Endodermal cell (in vitro differentiated cells): ENCODE results near the gene TRIL. TPM values are rescaled to one million over a fixed set of nuclear protein-coding genes. Genes with fewer than 3 reads are reported as not detected.

Experiments used
- DNase-seq: peaks from one replicate; pipeline ENCODE4 v3.0.0-alpha.2; 2017
- H3K27ac ChIP-seq: 2 replicates; pipeline ENCODE4 v1.5.1; 2013; ENCODE audit warnings: mild to moderate bottlenecking, low read depth, low read length, moderate library complexity
- H3K27me3 ChIP-seq: 2 replicates; pipeline ENCODE4 v1.6.1; 2013; ENCODE audit warnings: mild to moderate bottlenecking, low read length, moderate library complexity; ENCODE audit not compliant: insufficient read depth, control insufficient read depth, poor library complexity, severe bottlenecking
- H3K36me3 ChIP-seq: 2 replicates; pipeline ENCODE4 v1.7.0; 2013; ENCODE audit warnings: mild to moderate bottlenecking, low read length, moderate library complexity; ENCODE audit not compliant: control insufficient read depth, insufficient read depth
- H3K4me1 ChIP-seq: one replicate; pipeline ENCODE4 v1.7.0; 2013; ENCODE audit warnings: low read length; ENCODE audit not compliant: control insufficient read depth, insufficient read depth
- H3K4me3 ChIP-seq: 2 replicates; pipeline ENCODE4 v1.5.1; 2013; ENCODE audit warnings: mild to moderate bottlenecking, low read length, moderate library complexity
- H3K9ac ChIP-seq: 2 replicates; pipeline ENCODE4 v1.6.1; 2013; ENCODE audit warnings: mild to moderate bottlenecking, low read length, moderate library complexity; ENCODE audit not compliant: poor library complexity, severe bottlenecking; ENCODE audit errors: extremely low read depth
- H3K9me3 ChIP-seq: 2 replicates; pipeline ENCODE4 v1.6.1; 2013; ENCODE audit warnings: mild to moderate bottlenecking, low read length, moderate library complexity; ENCODE audit not compliant: control insufficient read depth
- H3K27ac Mint-ChIP-seq: 2 replicates; pipeline ENCODE4 v1.8.0; 2020; ENCODE audit warnings: mixed read lengths
- H3K27me3 Mint-ChIP-seq: 2 replicates; pipeline ENCODE4 v1.8.0; 2021; ENCODE audit warnings: mild to moderate bottlenecking, mixed read lengths; ENCODE audit not compliant: insufficient read depth
- H3K36me3 Mint-ChIP-seq: 2 replicates; pipeline ENCODE4 v1.8.0; 2020; ENCODE audit warnings: low read depth, mixed read lengths
- H3K4me1 Mint-ChIP-seq: 2 replicates; pipeline ENCODE4 v1.8.0; 2020; ENCODE audit warnings: mixed read lengths
- H3K4me3 Mint-ChIP-seq: 2 replicates; pipeline ENCODE4 v1.8.0; 2020; ENCODE audit warnings: mild to moderate bottlenecking, moderate library complexity, mixed read lengths
- H3K9me3 Mint-ChIP-seq: 2 replicates; pipeline ENCODE4 v1.8.0; 2020; ENCODE audit warnings: mild to moderate bottlenecking, mixed read lengths
- WGBS, 2 experiments: methylation state at CpG; one replicate each; pipeline versions ENCODE4 v1.1.5 to v1.1.7; 2013; ENCODE audit warnings: missing lambda C conversion rate in 2 of 2, mixed read lengths in 1 of 2; ENCODE audit not compliant: insufficient coverage in 1 of 2, insufficient read length in 1 of 2; 5-methylcytosine and 5-hydroxymethylcytosine counted together
- total RNA-seq, 2 donors: library from RNA; stranded (reverse); fragmentation: NEBNext Ultra II Directional in 1 of 2; extraction: Animal tissue kit (Norgen Biotek cat#: 25700) in 1 of 2; gene quantifications; 2 replicates in 1 of 2; 3 replicates in 1 of 2; pipeline ENCODE4 v1.2.1, GENCODE V29; 2021
- TF ChIP-seq, protein P1 (sequence below): fragments of 200-600 bp; sonication (generic); conservative IDR thresholded peaks from 2 replicates; pipeline ENCODE4 v1.5.0; 2021; ENCODE audit warnings: antibody characterized with exemption, mild to moderate bottlenecking

The TRIL gene
- total RNA-seq, 2 donors from 2014 or later = 1.6 to 3.3 TPM

DNA sequence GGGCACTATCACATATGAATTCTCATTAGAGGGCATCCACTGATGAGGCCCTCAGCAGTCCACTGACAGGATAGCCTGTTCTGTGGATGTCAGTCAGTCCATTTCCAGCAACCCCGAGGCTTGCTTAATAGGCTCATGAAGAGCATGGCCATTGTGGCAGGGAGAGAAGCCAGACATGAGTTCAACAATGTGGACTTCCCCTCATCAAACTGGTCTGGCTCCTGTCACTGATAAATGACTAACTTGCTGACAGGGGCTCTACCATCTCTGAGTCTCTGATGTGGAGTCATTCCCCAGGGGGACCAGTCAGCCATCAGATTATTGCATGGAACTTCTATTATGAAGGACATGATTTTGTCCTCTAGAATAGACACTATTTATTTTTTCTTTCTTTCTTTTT lies 19.8 kb upstream of the TRIL start:
- no peak overlapping the region for H3K27ac Mint-ChIP-seq
- H3K27me3 Mint-ChIP-seq = peaks cover 2% of the 10 kb centered on the region
- 95 to 100% methylated on average over 1 of the region's 1 CpG for WGBS, 2 experiments
- H3K9ac ChIP-seq = no peak overlapping the region
- no peak overlapping the region for H3K4me3 ChIP-seq
- no peaks in the 10 kb centered on the region for H3K27me3 ChIP-seq
- no peaks in the 10 kb centered on the region for H3K36me3 ChIP-seq
- no peak overlapping the region for H3K27ac ChIP-seq
- TF ChIP-seq, protein P1, sequence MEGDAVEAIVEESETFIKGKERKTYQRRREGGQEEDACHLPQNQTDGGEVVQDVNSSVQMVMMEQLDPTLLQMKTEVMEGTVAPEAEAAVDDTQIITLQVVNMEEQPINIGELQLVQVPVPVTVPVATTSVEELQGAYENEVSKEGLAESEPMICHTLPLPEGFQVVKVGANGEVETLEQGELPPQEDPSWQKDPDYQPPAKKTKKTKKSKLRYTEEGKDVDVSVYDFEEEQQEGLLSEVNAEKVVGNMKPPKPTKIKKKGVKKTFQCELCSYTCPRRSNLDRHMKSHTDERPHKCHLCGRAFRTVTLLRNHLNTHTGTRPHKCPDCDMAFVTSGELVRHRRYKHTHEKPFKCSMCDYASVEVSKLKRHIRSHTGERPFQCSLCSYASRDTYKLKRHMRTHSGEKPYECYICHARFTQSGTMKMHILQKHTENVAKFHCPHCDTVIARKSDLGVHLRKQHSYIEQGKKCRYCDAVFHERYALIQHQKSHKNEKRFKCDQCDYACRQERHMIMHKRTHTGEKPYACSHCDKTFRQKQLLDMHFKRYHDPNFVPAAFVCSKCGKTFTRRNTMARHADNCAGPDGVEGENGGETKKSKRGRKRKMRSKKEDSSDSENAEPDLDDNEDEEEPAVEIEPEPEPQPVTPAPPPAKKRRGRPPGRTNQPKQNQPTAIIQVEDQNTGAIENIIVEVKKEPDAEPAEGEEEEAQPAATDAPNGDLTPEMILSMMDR = no peak
- H3K4me1 ChIP-seq = peaks cover 9% of the 10 kb centered on the region
- DNase-seq = no peak
- H3K9me3 Mint-ChIP-seq = peaks cover 4% of the 10 kb centered on the region
- peaks cover 15% of the 10 kb centered on the region for H3K4me1 Mint-ChIP-seq
- H3K9me3 ChIP-seq = peaks cover 5% of the 10 kb centered on the region
- no peaks in the 10 kb centered on the region for H3K36me3 Mint-ChIP-seq
- H3K4me3 Mint-ChIP-seq = no peak overlapping the region

DNA sequence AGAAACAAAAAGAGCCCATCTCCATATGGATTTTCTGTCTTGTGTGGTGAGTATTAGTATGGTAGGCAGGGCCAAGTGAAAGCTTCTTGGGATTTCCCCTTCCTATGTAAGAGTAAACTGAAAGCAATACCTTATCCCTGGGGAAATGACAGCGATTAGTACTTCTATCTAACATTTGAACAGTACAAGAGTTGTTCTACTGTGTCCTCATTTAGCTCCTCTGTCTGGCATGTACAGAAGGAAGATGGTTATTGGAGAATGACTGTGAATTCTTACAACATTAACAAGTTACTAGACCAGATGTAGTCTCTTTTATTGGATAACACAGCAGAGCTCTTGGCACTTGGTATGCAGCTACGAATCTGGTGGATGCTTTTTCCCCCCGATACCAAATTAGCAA lies 17.9 kb upstream of the TRIL start:
- Mint-ChIP-seq H3K9me3 (peaks cover 11% of the 10 kb centered on the region), H3K27ac (no peak overlapping the region), H3K4me1 (peaks cover 4% of the 10 kb centered on the region), H3K4me3 (no peak overlapping the region), H3K36me3 (no peaks in the 10 kb centered on the region), H3K27me3 (peaks cover 2% of the 10 kb centered on the region)
- H3K27me3 ChIP-seq = no peaks in the 10 kb centered on the region
- no peaks in the 10 kb centered on the region for H3K36me3 ChIP-seq
- peaks cover 16% of the 10 kb centered on the region for H3K9me3 ChIP-seq
- DNase-seq = no peak
- 82 to 86% methylated on average over 2 to 3 of the region's 3 CpGs for WGBS, 2 experiments
- no peak overlapping the region for H3K4me3 ChIP-seq
- TF ChIP-seq, protein P1 = no peak
- no peak overlapping the region for H3K27ac ChIP-seq
- peaks cover under 1% of the 10 kb centered on the region for H3K4me1 ChIP-seq
- no peak overlapping the region for H3K9ac ChIP-seq

DNA sequence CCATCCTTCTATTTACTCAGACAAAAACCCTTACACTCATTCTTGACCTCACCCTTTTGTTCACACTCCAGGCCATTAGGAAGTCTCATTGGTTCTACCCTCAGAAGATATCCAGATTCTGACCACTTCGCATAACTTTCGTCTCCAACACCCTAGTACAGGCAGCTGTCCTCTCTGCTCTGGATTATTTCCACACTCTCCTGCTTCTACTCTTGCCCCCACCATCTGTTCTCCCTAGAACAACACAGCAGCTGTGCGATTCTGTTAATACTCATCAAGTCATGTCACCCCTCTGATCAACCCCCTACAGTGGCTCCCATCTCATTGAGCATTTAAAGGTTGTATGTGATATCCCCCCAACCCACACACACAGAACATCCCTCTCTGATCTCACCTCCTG lies 15.5 kb upstream of the TRIL start:
- TF ChIP-seq, protein P1 = no peak
- no peaks in the 10 kb centered on the region for H3K36me3 Mint-ChIP-seq
- DNase-seq = no peak
- Histone ChIP-seq H3K4me3 (no peak overlapping the region), H3K36me3 (no peaks in the 10 kb centered on the region), H3K9me3 (peaks cover 16% of the 10 kb centered on the region), H3K27ac (no peak overlapping the region), H3K4me1 (no peaks in the 10 kb centered on the region), H3K27me3 (no peaks in the 10 kb centered on the region), H3K9ac (no peak overlapping the region)
- no peak overlapping the region for H3K4me3 Mint-ChIP-seq
- H3K9me3 Mint-ChIP-seq = peaks cover 11% of the 10 kb centered on the region
- peaks cover 2% of the 10 kb centered on the region for H3K27me3 Mint-ChIP-seq
- no peak overlapping the region for H3K27ac Mint-ChIP-seq
- H3K4me1 Mint-ChIP-seq = no peaks in the 10 kb centered on the region
- WGBS, 2 experiments = 93 to 100% methylated on average over 2 to 3 of the region's 3 CpGs
